ENCODE data around the gene ERBB2.

DNA sequence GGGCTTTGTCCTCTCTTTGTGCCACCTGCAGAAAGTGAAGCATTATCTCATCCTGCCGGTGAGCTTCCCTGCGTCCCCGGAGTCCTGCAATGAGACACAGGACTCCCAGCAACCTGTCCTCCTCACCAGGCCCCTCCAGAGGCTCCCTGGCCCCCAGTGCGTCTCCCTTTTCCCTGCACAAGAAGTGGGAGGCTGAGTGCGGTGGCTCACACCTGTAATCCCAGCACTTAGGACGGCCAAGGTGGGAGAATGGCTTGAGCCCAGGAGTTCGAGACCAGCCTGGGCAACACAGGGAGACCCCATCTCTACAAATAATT lies 46.2 kb downstream of the ERBB2 start:
- TF ChIP-seq POLR2A (IDR thresholded peaks at IDR 0.05; ENCODE audit: extremely low read depth, insufficient read length): no peak
- TF ChIP-seq, protein P1, sequence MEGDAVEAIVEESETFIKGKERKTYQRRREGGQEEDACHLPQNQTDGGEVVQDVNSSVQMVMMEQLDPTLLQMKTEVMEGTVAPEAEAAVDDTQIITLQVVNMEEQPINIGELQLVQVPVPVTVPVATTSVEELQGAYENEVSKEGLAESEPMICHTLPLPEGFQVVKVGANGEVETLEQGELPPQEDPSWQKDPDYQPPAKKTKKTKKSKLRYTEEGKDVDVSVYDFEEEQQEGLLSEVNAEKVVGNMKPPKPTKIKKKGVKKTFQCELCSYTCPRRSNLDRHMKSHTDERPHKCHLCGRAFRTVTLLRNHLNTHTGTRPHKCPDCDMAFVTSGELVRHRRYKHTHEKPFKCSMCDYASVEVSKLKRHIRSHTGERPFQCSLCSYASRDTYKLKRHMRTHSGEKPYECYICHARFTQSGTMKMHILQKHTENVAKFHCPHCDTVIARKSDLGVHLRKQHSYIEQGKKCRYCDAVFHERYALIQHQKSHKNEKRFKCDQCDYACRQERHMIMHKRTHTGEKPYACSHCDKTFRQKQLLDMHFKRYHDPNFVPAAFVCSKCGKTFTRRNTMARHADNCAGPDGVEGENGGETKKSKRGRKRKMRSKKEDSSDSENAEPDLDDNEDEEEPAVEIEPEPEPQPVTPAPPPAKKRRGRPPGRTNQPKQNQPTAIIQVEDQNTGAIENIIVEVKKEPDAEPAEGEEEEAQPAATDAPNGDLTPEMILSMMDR (IDR thresholded peaks at IDR 0.05; ENCODE audit: low read depth, low read length): no peak
